ENCODE results near the gene TRHDE.
"Not testable (repeated sequence)": the region's sequence is repeated elsewhere in the genome, so short reads cannot be mapped to it uniquely, and the experiment has no call there.

DNA sequence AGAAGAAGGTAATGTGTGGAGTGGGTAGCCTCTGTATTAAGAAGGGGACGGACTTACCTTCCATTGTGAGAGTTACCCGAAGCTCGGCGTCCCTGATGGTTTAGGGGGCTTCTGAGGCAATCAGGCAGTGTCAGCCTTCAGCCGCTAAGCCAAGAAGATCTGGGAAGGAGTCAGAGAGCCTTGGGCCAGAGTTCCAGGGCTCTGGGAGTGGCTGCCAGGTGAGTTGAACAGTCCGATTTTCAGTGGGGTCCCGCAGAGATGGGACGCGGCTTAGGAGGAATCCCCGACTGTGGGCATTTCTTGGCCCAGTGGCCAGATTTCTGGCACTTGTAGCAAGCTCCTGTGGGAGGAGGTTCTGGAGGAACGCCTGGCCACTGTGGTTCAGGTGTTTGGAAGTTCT, 439.9 kb downstream of the TRHDE start:
- TF ChIP-seq, protein P1, sequence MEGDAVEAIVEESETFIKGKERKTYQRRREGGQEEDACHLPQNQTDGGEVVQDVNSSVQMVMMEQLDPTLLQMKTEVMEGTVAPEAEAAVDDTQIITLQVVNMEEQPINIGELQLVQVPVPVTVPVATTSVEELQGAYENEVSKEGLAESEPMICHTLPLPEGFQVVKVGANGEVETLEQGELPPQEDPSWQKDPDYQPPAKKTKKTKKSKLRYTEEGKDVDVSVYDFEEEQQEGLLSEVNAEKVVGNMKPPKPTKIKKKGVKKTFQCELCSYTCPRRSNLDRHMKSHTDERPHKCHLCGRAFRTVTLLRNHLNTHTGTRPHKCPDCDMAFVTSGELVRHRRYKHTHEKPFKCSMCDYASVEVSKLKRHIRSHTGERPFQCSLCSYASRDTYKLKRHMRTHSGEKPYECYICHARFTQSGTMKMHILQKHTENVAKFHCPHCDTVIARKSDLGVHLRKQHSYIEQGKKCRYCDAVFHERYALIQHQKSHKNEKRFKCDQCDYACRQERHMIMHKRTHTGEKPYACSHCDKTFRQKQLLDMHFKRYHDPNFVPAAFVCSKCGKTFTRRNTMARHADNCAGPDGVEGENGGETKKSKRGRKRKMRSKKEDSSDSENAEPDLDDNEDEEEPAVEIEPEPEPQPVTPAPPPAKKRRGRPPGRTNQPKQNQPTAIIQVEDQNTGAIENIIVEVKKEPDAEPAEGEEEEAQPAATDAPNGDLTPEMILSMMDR (conservative IDR thresholded peaks at IDR 0.05; ENCODE audit: low read depth, low read length) = not testable (repeated sequence)
- TF ChIP-seq EZH2 (IDR thresholded peaks at IDR 0.05; ENCODE audit: low read length, unreplicated experiment); EZH2phosphoT487 (IDR thresholded peaks at IDR 0.05; ENCODE audit: borderline replicate concordance, low read length): not testable (repeated sequence)
